Chondrocyte (in vitro differentiated cells): ENCODE data around the gene COTL1. TPM values are rescaled to one million over a fixed set of nuclear protein-coding genes. Genes with fewer than 3 reads are reported as not detected.

Experiments
- DNase-seq: peaks from one replicate; pipeline ENCODE4 v3.0.0; 2021; ENCODE audit warnings: mixed read lengths, low spot score
- H3K27ac Mint-ChIP-seq: one replicate; pipeline ENCODE4 v1.8.0; 2021; ENCODE audit warnings: mild to moderate bottlenecking, moderate library complexity, mixed read lengths; ENCODE audit not compliant: unreplicated experiment
- H3K27me3 Mint-ChIP-seq: 2 replicates; pipeline ENCODE4 v1.8.0; 2021; ENCODE audit warnings: low read depth, mixed read lengths
- H3K36me3 Mint-ChIP-seq: 2 replicates; pipeline ENCODE4 v1.8.0; 2021; ENCODE audit warnings: low read depth, mixed read lengths
- H3K4me1 Mint-ChIP-seq: 2 replicates; pipeline ENCODE4 v1.8.0; 2021; ENCODE audit warnings: low read depth, mild to moderate bottlenecking, mixed read lengths
- H3K4me3 Mint-ChIP-seq: one replicate; pipeline ENCODE4 v1.8.0; 2021; ENCODE audit warnings: mild to moderate bottlenecking, moderate library complexity, mixed read lengths; ENCODE audit not compliant: unreplicated experiment
- H3K9me3 Mint-ChIP-seq: 2 replicates; pipeline ENCODE4 v1.8.0; 2021; ENCODE audit warnings: low read depth, mixed read lengths
- CTCF ChIP-seq: fragments of 200-600 bp; sonication (generic); IDR thresholded peaks from 2 replicates; pipeline ENCODE4 v1.5.0; 2021; ENCODE audit warnings: antibody characterized with exemption, mild to moderate bottlenecking, moderate library complexity
- total RNA-seq: library from RNA; stranded (reverse); gene quantifications from 3 replicates; pipeline ENCODE4 v1.2.1, GENCODE V29; 2021

Gene COTL1
- total RNA-seq, 1 donor from 2014 or later = 52.8 TPM

GRCh38 chr16:84608282-84608681 is 9.6 kb downstream of the COTL1 start:
- no peak for TF ChIP-seq CTCF
- no peak overlapping the region for H3K4me3 Mint-ChIP-seq
- DNase-seq = no peak
- H3K27ac Mint-ChIP-seq = no peak overlapping the region
- peaks cover 16% of the 10 kb centered on the region for H3K4me1 Mint-ChIP-seq
- H3K9me3 Mint-ChIP-seq = peaks cover 3% of the 10 kb centered on the region
- peaks cover 3% of the 10 kb centered on the region for H3K36me3 Mint-ChIP-seq
- H3K27me3 Mint-ChIP-seq = no peaks in the 10 kb centered on the region

GRCh38 chr16:84607694-84608093 is 10.2 kb downstream of the COTL1 start:
- Mint-ChIP-seq H3K9me3 (peaks cover 3% of the 10 kb centered on the region), H3K36me3 (peaks cover 3% of the 10 kb centered on the region), H3K4me3 (no peak overlapping the region), H3K4me1 (peaks cover 20% of the 10 kb centered on the region), H3K27me3 (no peaks in the 10 kb centered on the region), H3K27ac (no peak overlapping the region)
- no peak for TF ChIP-seq CTCF
- no peak for DNase-seq

GRCh38 chr16:84607061-84607460 is 10.8 kb downstream of the COTL1 start:
- no peak for TF ChIP-seq CTCF
- Mint-ChIP-seq H3K4me3 (no peak overlapping the region), H3K4me1 (peaks cover 27% of the 10 kb centered on the region), H3K9me3 (peaks cover 3% of the 10 kb centered on the region), H3K27ac (no peak overlapping the region), H3K27me3 (no peaks in the 10 kb centered on the region), H3K36me3 (peaks cover 3% of the 10 kb centered on the region)
- no peak for DNase-seq

- peaks cover 30% of the 10 kb centered on the region for H3K4me1 Mint-ChIP-seq
- no peak overlapping the region for H3K4me3 Mint-ChIP-seq
Observed at GRCh38 chr16:84606081-84606875, 11.6 kb downstream of the COTL1 start.

GRCh38 chr16:84605339-84605848 is 12.5 kb downstream of the COTL1 start:
- Mint-ChIP-seq H3K9me3 (peaks cover 3% of the 10 kb centered on the region), H3K36me3 (peaks cover 3% of the 10 kb centered on the region), H3K27me3 (no peaks in the 10 kb centered on the region), H3K4me3 (no peak overlapping the region), H3K4me1 (peaks cover 32% of the 10 kb centered on the region), H3K27ac (no peak overlapping the region)
- DNase-seq = no peak
- TF ChIP-seq CTCF = no peak

More at GRCh38 chr16:84606081-84606875, 11.6 kb downstream of the COTL1 start:
- Mint-ChIP-seq H3K27me3 (no peaks in the 10 kb centered on the region), H3K9me3 (peaks cover 3% of the 10 kb centered on the region), H3K36me3 (peaks cover 3% of the 10 kb centered on the region), H3K27ac (no peak overlapping the region)
- no peak for TF ChIP-seq CTCF
- no peak for DNase-seq
